DOHH2 (cell line): ENCODE results near the gene CYP46A1.

Source experiments
- H3F3A ChIP-seq: fragments of 200-600 bp; sonication (generic), shearing (Covaris generic); 2 replicates; pipeline ENCODE4 v1.6.0; 2016; ENCODE audit warnings: antibody characterized with exemption, mild to moderate bottlenecking; ENCODE audit not compliant: control insufficient read depth, insufficient read depth
- H3K27ac ChIP-seq: fragments of 200-600 bp; sonication (generic); 2 replicates; pipeline ENCODE4 v1.5.1; 2014; ENCODE audit warnings: low read depth, mild to moderate bottlenecking, low read length, moderate library complexity
- H3K27me3 ChIP-seq: fragments of 200-600 bp; sonication (generic); 2 replicates; pipeline ENCODE4 v1.6.1; 2014; ENCODE audit warnings: mild to moderate bottlenecking, low read length, mixed read lengths; ENCODE audit not compliant: control insufficient read depth
- H3K36me3 ChIP-seq: fragments of 200-600 bp; sonication (generic); 2 replicates; pipeline ENCODE4 v1.6.1; 2014; ENCODE audit warnings: mild to moderate bottlenecking, low read length, moderate library complexity, mixed read lengths; ENCODE audit not compliant: control insufficient read depth
- H3K4me1 ChIP-seq: fragments of 200-600 bp; sonication (generic); 2 replicates; pipeline ENCODE4 v1.6.1; 2014; ENCODE audit warnings: mild to moderate bottlenecking, low read length, mixed read lengths; ENCODE audit not compliant: control insufficient read depth
- H3K4me2 ChIP-seq: fragments of 200-600 bp; sonication (generic); 2 replicates; pipeline ENCODE4 v1.6.0; 2014; ENCODE audit warnings: mild to moderate bottlenecking, low read length, moderate library complexity
- H3K4me3 ChIP-seq: fragments of 200-600 bp; sonication (generic); 2 replicates; pipeline ENCODE4 v1.5.1; 2014; ENCODE audit warnings: mild to moderate bottlenecking, low read length, mixed read lengths
- H3K79me2 ChIP-seq: fragments of 200-600 bp; sonication (generic); 2 replicates; pipeline ENCODE4 v1.6.1; 2014; ENCODE audit warnings: mild to moderate bottlenecking, low read length, mixed read lengths; ENCODE audit not compliant: control insufficient read depth
- H3K9me2 ChIP-seq: fragments of 200-600 bp; sonication (generic); replicated peaks from 2 replicates; pipeline ENCODE4 v1.6.1; 2014; ENCODE audit warnings: mild to moderate bottlenecking, low read length, mixed read lengths; ENCODE audit not compliant: control insufficient read depth
- H3K9me3 ChIP-seq: fragments of 200-600 bp; sonication (generic); 2 replicates; pipeline ENCODE4 v1.6.1; 2014; ENCODE audit warnings: antibody characterized with exemption, low read length, mixed read lengths; ENCODE audit not compliant: control insufficient read depth, insufficient read depth
- H4K20me1 ChIP-seq: fragments of 200-600 bp; sonication (generic); 2 replicates; pipeline ENCODE4 v1.6.0; 2014; ENCODE audit warnings: low read depth, mild to moderate bottlenecking, antibody characterized with exemption, low read length, moderate library complexity; ENCODE audit not compliant: control insufficient read depth, insufficient read depth
- CTCF ChIP-seq: fragments of 200-600 bp; sonication (generic); IDR thresholded peaks from one replicate; pipeline ENCODE4 v1.5.1; 2014; ENCODE audit warnings: antibody characterized with exemption, mild to moderate bottlenecking, low read depth, low read length; ENCODE audit not compliant: poor library complexity, severe bottlenecking
- EZH2phosphoT487 ChIP-seq: fragments of 200-600 bp; sonication (generic); IDR thresholded peaks from 2 replicates; pipeline ENCODE4 v1.6.1; 2017; ENCODE audit warnings: borderline replicate concordance, mild to moderate bottlenecking, antibody characterized with exemption, low read length, moderate library complexity, mixed read lengths

Gene CYP46A1

GRCh38 chr14:99727096-99727870 is 43.2 kb downstream of the CYP46A1 start:
- H3K4me3 ChIP-seq, result no peak overlapping the region
- no peaks in the 10 kb centered on the region for H3K36me3 ChIP-seq
- H3K4me1 ChIP-seq, result no peaks in the 10 kb centered on the region
- TF ChIP-seq EZH2phosphoT487 (no peak), CTCF (no peak)
- no peaks in the 10 kb centered on the region for H3K9me2 ChIP-seq
- H3F3A ChIP-seq, result no peaks in the 10 kb centered on the region
- H3K27ac ChIP-seq, result no peak overlapping the region
- H3K79me2 ChIP-seq, result no peaks in the 10 kb centered on the region
- H3K9me3 ChIP-seq, result no peaks in the 10 kb centered on the region
- H3K4me2 ChIP-seq, result no peak overlapping the region
- no peaks in the 10 kb centered on the region for H3K27me3 ChIP-seq
- no peaks in the 10 kb centered on the region for H4K20me1 ChIP-seq

- no peak for TF ChIP-seq EZH2phosphoT487
- TF ChIP-seq CTCF, result no peak
- H4K20me1 ChIP-seq, result no peaks in the 10 kb centered on the region
- no peak overlapping the region for H3K27ac ChIP-seq
- H3K9me3 ChIP-seq, result no peaks in the 10 kb centered on the region
- H3K27me3 ChIP-seq, result no peaks in the 10 kb centered on the region
- no peaks in the 10 kb centered on the region for H3F3A ChIP-seq
- no peaks in the 10 kb centered on the region for H3K9me2 ChIP-seq
- no peaks in the 10 kb centered on the region for H3K36me3 ChIP-seq
- no peak overlapping the region for H3K4me3 ChIP-seq
- H3K4me1 ChIP-seq, result no peaks in the 10 kb centered on the region
- H3K79me2 ChIP-seq, result no peaks in the 10 kb centered on the region
- no peak overlapping the region for H3K4me2 ChIP-seq
These were observed 44.3 kb downstream of the CYP46A1 start for GRCh38 chr14:99728231-99728920.

- Histone ChIP-seq H3K4me1 (no peaks in the 10 kb centered on the region), H3K4me3 (no peak overlapping the region), H3K27ac (no peak overlapping the region), H3K9me3 (no peaks in the 10 kb centered on the region), H3K27me3 (no peaks in the 10 kb centered on the region), H3F3A (no peaks in the 10 kb centered on the region), H3K36me3 (no peaks in the 10 kb centered on the region), H3K79me2 (no peaks in the 10 kb centered on the region), H3K9me2 (no peaks in the 10 kb centered on the region), H3K4me2 (no peak overlapping the region), H4K20me1 (no peaks in the 10 kb centered on the region)
- TF ChIP-seq EZH2phosphoT487, result no peak
- TF ChIP-seq CTCF, result no peak
These were observed 44.9 kb downstream of the CYP46A1 start for GRCh38 chr14:99728981-99729451.
